HG03060 (cell line): ENCODE results near the gene KCNE3.
"Not testable (repeated sequence)": the region's sequence is repeated elsewhere in the genome, so short reads cannot be mapped to it uniquely, and the experiment has no call there.

Experiments used
- ATAC-seq: cut with Tn5 transposase; IDR thresholded peaks from one replicate; pipeline ENCODE4 v1.9.1; 2021; ENCODE audit warnings: low read depth, moderate number of reproducible peaks; ENCODE audit not compliant: unreplicated experiment

KCNE3 gene

GRCh38 chr11:74444173-74444826 is 23.0 kb downstream of the KCNE3 start:
- ATAC-seq, result no peak

GRCh38 chr11:74443071-74443864 is 24.1 kb downstream of the KCNE3 start:
- no peak for ATAC-seq

GRCh38 chr11:74442636-74443035 is 24.7 kb downstream of the KCNE3 start:
- no peak for ATAC-seq

- no peak for ATAC-seq
These were observed 28.7 kb downstream of the KCNE3 start for GRCh38 chr11:74438681-74439080.

- no peak for ATAC-seq
These were observed 29.8 kb downstream of the KCNE3 start for GRCh38 chr11:74437441-74438042.

GRCh38 chr11:74434528-74434927 is 32.8 kb downstream of the KCNE3 start:
- no peak for ATAC-seq

- ATAC-seq, result no peak
These were observed 38.1 kb downstream of the KCNE3 start for GRCh38 chr11:74429205-74429604.

- no peak for ATAC-seq
These were observed 39.9 kb downstream of the KCNE3 start for GRCh38 chr11:74427384-74427886.

- no peak for ATAC-seq
These were observed 42.2 kb downstream of the KCNE3 start for GRCh38 chr11:74425100-74425499.

- no peak for ATAC-seq
These were observed 48.8 kb downstream of the KCNE3 start for GRCh38 chr11:74418509-74418895.

GRCh38 chr11:74417860-74418508 is 49.4 kb downstream of the KCNE3 start:
- ATAC-seq, result no peak

- no peak for ATAC-seq
These were observed 50.0 kb downstream of the KCNE3 start for GRCh38 chr11:74417379-74417804.

GRCh38 chr11:74416974-74417373 is 50.4 kb downstream of the KCNE3 start:
- not testable (repeated sequence) for ATAC-seq

- ATAC-seq, result no peak
These were observed 54.5 kb downstream of the KCNE3 start for GRCh38 chr11:74412733-74413359.

GRCh38 chr11:74412321-74412720 is 55.0 kb downstream of the KCNE3 start:
- ATAC-seq, result no peak

- no peak for ATAC-seq
These were observed 57.7 kb downstream of the KCNE3 start for GRCh38 chr11:74409633-74410032.
